ENCODE data around the gene WNT2B.

The WNT2B gene

GRCh38 chr1:112527266-112528010, 18.7 kb downstream of the WNT2B start:
- H3K9ac ChIP-seq (ENCODE audit: low read length in 2 of 2) = no peak overlapping the region
- no peaks in the 10 kb centered on the region for H3K9me3 ChIP-seq (ENCODE audit: control insufficient read depth in 2 of 2, low read length in 2 of 2)
- peaks cover 12 to 18% of the 10 kb centered on the region in 2 donors for H3K36me3 ChIP-seq (ENCODE audit: control insufficient read depth in 2 of 2, insufficient read depth in 2 of 2, low read length in 2 of 2)
- H3K4me3 ChIP-seq (ENCODE audit: low read length in 2 of 2) = no peak overlapping the region
- no peak overlapping the region for H3K27ac ChIP-seq (ENCODE audit: low read length)
- no peaks in the 10 kb centered on the region for H3K4me1 ChIP-seq (ENCODE audit: control insufficient read depth, insufficient read depth, low read length)
- no peaks in the 10 kb centered on the region for H3K27me3 ChIP-seq (ENCODE audit: control insufficient read depth in 1 of 2, insufficient read depth in 2 of 2, low read length in 2 of 2)

- Histone ChIP-seq H3K36me3 (ENCODE audit: control insufficient read depth in 2 of 2, insufficient read depth in 2 of 2, low read length in 2 of 2) (peaks cover 12 to 18% of the 10 kb centered on the region in 2 donors), H3K4me3 (ENCODE audit: low read length in 2 of 2) (no peak overlapping the region), H3K9me3 (ENCODE audit: control insufficient read depth in 2 of 2, low read length in 2 of 2) (no peaks in the 10 kb centered on the region), H3K27me3 (ENCODE audit: control insufficient read depth in 1 of 2, insufficient read depth in 2 of 2, low read length in 2 of 2) (no peaks in the 10 kb centered on the region), H3K27ac (ENCODE audit: low read length) (no peak overlapping the region), H3K4me1 (ENCODE audit: control insufficient read depth, insufficient read depth, low read length) (no peaks in the 10 kb centered on the region), H3K9ac (ENCODE audit: low read length in 2 of 2) (no peak overlapping the region)
These were observed 19.3 kb downstream of the WNT2B start for GRCh38 chr1:112528076-112528475.

- H3K36me3 ChIP-seq (ENCODE audit: control insufficient read depth in 2 of 2, insufficient read depth in 2 of 2, low read length in 2 of 2) = peaks cover 12 to 18% of the 10 kb centered on the region in 2 donors
- H3K4me1 ChIP-seq (ENCODE audit: control insufficient read depth, insufficient read depth, low read length) = no peaks in the 10 kb centered on the region
- H3K9ac ChIP-seq (ENCODE audit: low read length in 2 of 2) = no peak overlapping the region
- H3K4me3 ChIP-seq (ENCODE audit: low read length in 2 of 2) = no peak overlapping the region
- no peaks in the 10 kb centered on the region for H3K27me3 ChIP-seq (ENCODE audit: control insufficient read depth in 1 of 2, insufficient read depth in 2 of 2, low read length in 2 of 2)
- no peak overlapping the region for H3K27ac ChIP-seq (ENCODE audit: low read length)
- no peaks in the 10 kb centered on the region for H3K9me3 ChIP-seq (ENCODE audit: control insufficient read depth in 2 of 2, low read length in 2 of 2)
These were observed 20.5 kb downstream of the WNT2B start for GRCh38 chr1:112529301-112529700.

- Histone ChIP-seq H3K4me3 (ENCODE audit: low read length in 2 of 2) (no peak overlapping the region), H3K9me3 (ENCODE audit: control insufficient read depth in 2 of 2, low read length in 2 of 2) (no peaks in the 10 kb centered on the region), H3K27me3 (ENCODE audit: control insufficient read depth in 1 of 2, insufficient read depth in 2 of 2, low read length in 2 of 2) (no peaks in the 10 kb centered on the region), H3K9ac (ENCODE audit: low read length in 2 of 2) (no peak overlapping the region), H3K4me1 (ENCODE audit: control insufficient read depth, insufficient read depth, low read length) (no peaks in the 10 kb centered on the region), H3K36me3 (ENCODE audit: control insufficient read depth in 2 of 2, insufficient read depth in 2 of 2, low read length in 2 of 2) (peaks cover 10 to 12% of the 10 kb centered on the region in 2 donors), H3K27ac (ENCODE audit: low read length) (no peak overlapping the region)
These were observed 22.1 kb downstream of the WNT2B start for GRCh38 chr1:112530832-112531231.

- Histone ChIP-seq H3K9me3 (ENCODE audit: control insufficient read depth in 2 of 2, low read length in 2 of 2) (no peaks in the 10 kb centered on the region), H3K27ac (ENCODE audit: low read length) (no peak overlapping the region), H3K27me3 (ENCODE audit: control insufficient read depth in 1 of 2, insufficient read depth in 2 of 2, low read length in 2 of 2) (no peaks in the 10 kb centered on the region)
These were observed 23.3 kb downstream of the WNT2B start for GRCh38 chr1:112532064-112532463.

GRCh38 chr1:112533029-112533428, 24.3 kb downstream of the WNT2B start:
- no peaks in the 10 kb centered on the region for H3K27me3 ChIP-seq (ENCODE audit: control insufficient read depth in 1 of 2, insufficient read depth in 2 of 2, low read length in 2 of 2)
- H3K4me3 ChIP-seq (ENCODE audit: low read length in 2 of 2) = no peak overlapping the region
- H3K4me1 ChIP-seq (ENCODE audit: control insufficient read depth, insufficient read depth, low read length) = no peaks in the 10 kb centered on the region
- H3K27ac ChIP-seq (ENCODE audit: low read length) = no peak overlapping the region
- no peak overlapping the region for H3K9ac ChIP-seq (ENCODE audit: low read length in 2 of 2)
- H3K9me3 ChIP-seq (ENCODE audit: control insufficient read depth in 2 of 2, low read length in 2 of 2) = no peaks in the 10 kb centered on the region
- H3K36me3 ChIP-seq (ENCODE audit: control insufficient read depth in 2 of 2, insufficient read depth in 2 of 2, low read length in 2 of 2) = peaks cover 0 to 6% of the 10 kb centered on the region in 2 donors

More at GRCh38 chr1:112532064-112532463, 23.3 kb downstream of the WNT2B start:
- Histone ChIP-seq H3K36me3 (ENCODE audit: control insufficient read depth in 2 of 2, insufficient read depth in 2 of 2, low read length in 2 of 2) (peaks cover 3 to 8% of the 10 kb centered on the region in 2 donors), H3K4me1 (ENCODE audit: control insufficient read depth, insufficient read depth, low read length) (no peaks in the 10 kb centered on the region), H3K9ac (ENCODE audit: low read length in 2 of 2) (no peak overlapping the region), H3K4me3 (ENCODE audit: low read length in 2 of 2) (no peak overlapping the region)

- H3K36me3 ChIP-seq (ENCODE audit: control insufficient read depth in 2 of 2, insufficient read depth in 2 of 2, low read length in 2 of 2) = peaks cover 7 to 16% of the 10 kb centered on the region in 2 donors
- H3K9ac ChIP-seq (ENCODE audit: low read length in 2 of 2) = no peak overlapping the region
- H3K4me3 ChIP-seq (ENCODE audit: low read length in 2 of 2) = no peak overlapping the region
- H3K27me3 ChIP-seq (ENCODE audit: control insufficient read depth in 1 of 2, insufficient read depth in 2 of 2, low read length in 2 of 2) = no peaks in the 10 kb centered on the region
- H3K27ac ChIP-seq (ENCODE audit: low read length) = no peak overlapping the region
- H3K9me3 ChIP-seq (ENCODE audit: control insufficient read depth in 2 of 2, low read length in 2 of 2) = no peaks in the 10 kb centered on the region
- H3K4me1 ChIP-seq (ENCODE audit: control insufficient read depth, insufficient read depth, low read length) = no peaks in the 10 kb centered on the region
These were observed 27.8 kb downstream of the WNT2B start for GRCh38 chr1:112536561-112536960.

GRCh38 chr1:112537456-112537855, 28.7 kb downstream of the WNT2B start:
- peaks cover 7 to 16% of the 10 kb centered on the region in 2 donors for H3K36me3 ChIP-seq (ENCODE audit: control insufficient read depth in 2 of 2, insufficient read depth in 2 of 2, low read length in 2 of 2)
- H3K27me3 ChIP-seq (ENCODE audit: control insufficient read depth in 1 of 2, insufficient read depth in 2 of 2, low read length in 2 of 2) = no peaks in the 10 kb centered on the region
- H3K4me3 ChIP-seq (ENCODE audit: low read length in 2 of 2) = no peak overlapping the region
- H3K9me3 ChIP-seq (ENCODE audit: control insufficient read depth in 2 of 2, low read length in 2 of 2) = no peaks in the 10 kb centered on the region
- H3K4me1 ChIP-seq (ENCODE audit: control insufficient read depth, insufficient read depth, low read length) = no peaks in the 10 kb centered on the region
- no peak overlapping the region for H3K27ac ChIP-seq (ENCODE audit: low read length)
- no peak overlapping the region for H3K9ac ChIP-seq (ENCODE audit: low read length in 2 of 2)

- no peaks in the 10 kb centered on the region for H3K27me3 ChIP-seq (ENCODE audit: control insufficient read depth in 1 of 2, insufficient read depth in 2 of 2, low read length in 2 of 2)
- no peak overlapping the region for H3K9ac ChIP-seq (ENCODE audit: low read length in 2 of 2)
- H3K9me3 ChIP-seq (ENCODE audit: control insufficient read depth in 2 of 2, low read length in 2 of 2) = no peaks in the 10 kb centered on the region
- no peak overlapping the region for H3K4me3 ChIP-seq (ENCODE audit: low read length in 2 of 2)
- H3K27ac ChIP-seq (ENCODE audit: low read length) = no peak overlapping the region
- no peaks in the 10 kb centered on the region for H3K4me1 ChIP-seq (ENCODE audit: control insufficient read depth, insufficient read depth, low read length)
- H3K36me3 ChIP-seq (ENCODE audit: control insufficient read depth in 2 of 2, insufficient read depth in 2 of 2, low read length in 2 of 2) = peaks cover 7 to 16% of the 10 kb centered on the region in 2 donors
These were observed 30.1 kb downstream of the WNT2B start for GRCh38 chr1:112538883-112539282.

GRCh38 chr1:112540226-112540794, 31.5 kb downstream of the WNT2B start:
- Histone ChIP-seq H3K9me3 (ENCODE audit: control insufficient read depth in 2 of 2, low read length in 2 of 2) (no peaks in the 10 kb centered on the region), H3K27me3 (ENCODE audit: control insufficient read depth in 1 of 2, insufficient read depth in 2 of 2, low read length in 2 of 2) (no peaks in the 10 kb centered on the region), H3K9ac (ENCODE audit: low read length in 2 of 2) (no peak overlapping the region), H3K4me1 (ENCODE audit: control insufficient read depth, insufficient read depth, low read length) (no peaks in the 10 kb centered on the region), H3K4me3 (ENCODE audit: low read length in 2 of 2) (no peak overlapping the region), H3K27ac (ENCODE audit: low read length) (no peak overlapping the region), H3K36me3 (ENCODE audit: control insufficient read depth in 2 of 2, insufficient read depth in 2 of 2, low read length in 2 of 2) (peaks cover 7 to 16% of the 10 kb centered on the region in 2 donors)

GRCh38 chr1:112541299-112541698, 32.5 kb downstream of the WNT2B start:
- peaks cover 7 to 16% of the 10 kb centered on the region in 2 donors for H3K36me3 ChIP-seq (ENCODE audit: control insufficient read depth in 2 of 2, insufficient read depth in 2 of 2, low read length in 2 of 2)
- H3K27ac ChIP-seq (ENCODE audit: low read length) = no peak overlapping the region
- no peak overlapping the region for H3K4me3 ChIP-seq (ENCODE audit: low read length in 2 of 2)
- H3K9me3 ChIP-seq (ENCODE audit: control insufficient read depth in 2 of 2, low read length in 2 of 2) = no peaks in the 10 kb centered on the region
- H3K4me1 ChIP-seq (ENCODE audit: control insufficient read depth, insufficient read depth, low read length) = no peaks in the 10 kb centered on the region
- no peak overlapping the region for H3K9ac ChIP-seq (ENCODE audit: low read length in 2 of 2)
- no peaks in the 10 kb centered on the region for H3K27me3 ChIP-seq (ENCODE audit: control insufficient read depth in 1 of 2, insufficient read depth in 2 of 2, low read length in 2 of 2)
